ENCODE results near the gene FLYWCH2.

The FLYWCH2 gene

GRCh38 chr16:2946649-2947048 lies 63.6 kb downstream of the FLYWCH2 start:
- no peak for DNase-seq
